Keratinocyte (primary cell): ENCODE data around the gene CTH. TPM values are rescaled to one million over a fixed set of nuclear protein-coding genes. Genes with fewer than 3 reads are reported as not detected.

ENCODE experiments used
- DNase-seq: peaks from one replicate; pipeline ENCODE4 v3.0.0-alpha.2; 2011; ENCODE audit warnings: low read depth, missing footprints, low spot score
- FAIRE-seq: peaks from 2 replicates; lab custom pipeline; 2011; peaks lifted over from hg19 to GRCh38; lab: Jason Lieb, UNC
- H2AFZ ChIP-seq: 2 replicates; pipeline ENCODE4 v1.6.0; 2012; ENCODE audit warnings: low read length, control low read depth, inconsistent platforms; ENCODE audit not compliant: control insufficient read depth
- H3K27ac ChIP-seq: 2 replicates; pipeline ENCODE4 v1.5.1; 2011; ENCODE audit warnings: low read length; ENCODE audit not compliant: control insufficient read depth, insufficient read depth
- H3K27me3 ChIP-seq: 3 replicates; pipeline ENCODE4 v1.6.0; 2011; ENCODE audit warnings: low read length; ENCODE audit not compliant: control insufficient read depth, insufficient read depth; ENCODE audit errors: extremely low read depth
- H3K36me3 ChIP-seq, 2 experiments: 2 replicates in 1 of 2; 3 replicates in 1 of 2; pipeline ENCODE4 v1.5.1; 2011; ENCODE audit warnings: low read length in 2 of 2, mild to moderate bottlenecking in 1 of 2; ENCODE audit not compliant: control insufficient read depth in 2 of 2, insufficient read depth in 2 of 2; ENCODE audit errors: extremely low read depth in 1 of 2
- H3K4me1 ChIP-seq: 3 replicates; pipeline ENCODE4 v1.5.1; 2011; ENCODE audit warnings: low read length; ENCODE audit not compliant: control insufficient read depth, insufficient read depth; ENCODE audit errors: extremely low read depth
- H3K4me2 ChIP-seq: 3 replicates; pipeline ENCODE4 v1.6.0; 2011; ENCODE audit warnings: low read depth, low read length; ENCODE audit not compliant: control insufficient read depth, insufficient read depth; ENCODE audit errors: extremely low read depth
- H3K4me3 ChIP-seq, 3 experiments: fragments of 200-600 bp in 1 of 3; sonication (generic) in 1 of 3; 2 replicates in 2 of 3; 3 replicates in 1 of 3; pipeline ENCODE4 v1.5.1; 2011 to 2016; ENCODE audit warnings: low read length in 3 of 3, mild to moderate bottlenecking in 3 of 3, control low read depth in 2 of 3, inconsistent platforms in 1 of 3, low read depth in 1 of 3, mixed read lengths in 1 of 3, mixed run types in 1 of 3, moderate library complexity in 1 of 3; ENCODE audit not compliant: control insufficient read depth in 2 of 3, insufficient read depth in 2 of 3; ENCODE audit errors: extremely low read depth in 1 of 3
- H3K79me2 ChIP-seq: 2 replicates; pipeline ENCODE4 v1.6.0; 2012; ENCODE audit warnings: low read length; ENCODE audit not compliant: control insufficient read depth, insufficient read depth
- H3K9ac ChIP-seq: 3 replicates; pipeline ENCODE4 v1.6.0; 2011; ENCODE audit warnings: low read length; ENCODE audit not compliant: control insufficient read depth, insufficient read depth; ENCODE audit errors: extremely low read depth
- H3K9me1 ChIP-seq: 3 replicates; pipeline ENCODE4 v1.6.0; 2011; ENCODE audit warnings: low read length; ENCODE audit not compliant: control insufficient read depth, insufficient read depth; ENCODE audit errors: extremely low read depth
- H3K9me3 ChIP-seq: 2 replicates; pipeline ENCODE4 v1.5.1; 2012; ENCODE audit warnings: low read depth, low read length; ENCODE audit not compliant: control insufficient read depth
- H4K20me1 ChIP-seq: 3 replicates; pipeline ENCODE4 v1.6.0; 2011; ENCODE audit warnings: low read length; ENCODE audit not compliant: control insufficient read depth, insufficient read depth; ENCODE audit errors: extremely low read depth
- CTCF ChIP-seq, 3 experiments: IDR thresholded peaks in 1 of 3; conservative IDR thresholded peaks in 1 of 3; optimal IDR thresholded peaks in 1 of 3; 2 replicates in 2 of 3; 3 replicates in 1 of 3; pipeline versions ENCODE3 to v1.5.1; 2011; ENCODE audit warnings: low read length in 3 of 3, mild to moderate bottlenecking in 3 of 3, moderate library complexity in 2 of 3, control low read depth in 1 of 3, inconsistent platforms in 1 of 3; ENCODE audit not compliant: insufficient read depth in 2 of 3; ENCODE audit errors: extremely low read depth in 1 of 3
- EZH2 ChIP-seq: IDR thresholded peaks from one replicate; pipeline ENCODE4 v1.6.1; 2012; ENCODE audit warnings: inconsistent platforms, mild to moderate bottlenecking, low read length, moderate library complexity
- dilution Hi-C: fragments of 300-500 bp; cut with MboI; formaldehyde crosslinking; loops from one replicate; pipeline ENCODE4 v1.7.0; 2020; ENCODE audit warnings: low sequenced_read_pairs; ENCODE audit not compliant: extremely low pct_ligation_motif_present
- polyA plus RNA-seq, 5 experiments: library from polyadenylated mRNA; depleted of rRNA in 3 of 5; stranded (reverse) in 3 of 5; stranded (forward) in 1 of 5; unstranded in 1 of 5; fragments of >200 nt; gene quantifications; 1 replicate in 1 of 5; 2 replicates in 3 of 5; 3 replicates in 1 of 5; pipeline versions ENCODE4 v1.2.1 to v1.2.3, GENCODE V29; 2011 to 2012; ENCODE audit warnings: missing spikeins in 2 of 5, low read depth in 1 of 5, low replicate concordance in 1 of 5

Gene CTH
- polyA plus RNA-seq, 1 donor (not counting 4 experiments of a cell fraction or from before 2014, with no cell fraction given) = 5.0 TPM

- Histone ChIP-seq H4K20me1 (no peaks in the 10 kb centered on the region), H3K79me2 (no peaks in the 10 kb centered on the region), H3K9me3 (no peaks in the 10 kb centered on the region), H2AFZ (peak overlapping the region; percentile 60), H3K36me3 (no peaks in the 10 kb centered on the region), H3K9me1 (no peaks in the 10 kb centered on the region), H3K4me1 (peaks cover 17% of the 10 kb centered on the region), H3K27me3 (no peaks in the 10 kb centered on the region), H3K9ac (no peak overlapping the region), H3K27ac (no peak overlapping the region), H3K4me3 (no peak overlapping the region), H3K4me2 (peak overlapping the region; percentile 9)
- dilution Hi-C loops = no loop called here
- no peak for TF ChIP-seq EZH2
- TF ChIP-seq CTCF (optimal IDR thresholded peaks at IDR 0.05 in 1 of 3, IDR thresholded peaks at IDR 0.05 in 1 of 3, conservative IDR thresholded peaks at IDR 0.05 in 1 of 3; ENCODE audit: extremely low read depth in 1 of 3, insufficient read depth in 2 of 3, low read length in 3 of 3) = peak in 1 of 3 experiments; percentile 23
- FAIRE-seq (peak; percentile 84), DNase-seq (peak; percentile 40)
Measured at GRCh38 chr1:70486676-70487458, 75.8 kb downstream of the CTH start.

GRCh38 chr1:70487459-70487815 lies 76.4 kb downstream of the CTH start:
- Histone ChIP-seq H3K4me1 (peaks cover 17% of the 10 kb centered on the region), H3K79me2 (no peaks in the 10 kb centered on the region), H3K4me2 (peak overlapping the region; percentile 9), H3K9me1 (no peaks in the 10 kb centered on the region), H3K27ac (no peak overlapping the region), H3K36me3 (no peaks in the 10 kb centered on the region), H3K9ac (no peak overlapping the region), H3K27me3 (no peaks in the 10 kb centered on the region), H4K20me1 (no peaks in the 10 kb centered on the region), H3K4me3 (no peak overlapping the region), H3K9me3 (no peaks in the 10 kb centered on the region), H2AFZ (no peak overlapping the region)
- dilution Hi-C loops = no loop called here
- FAIRE-seq = peak; percentile 13
- TF ChIP-seq CTCF (optimal IDR thresholded peaks at IDR 0.05 in 1 of 3, IDR thresholded peaks at IDR 0.05 in 1 of 3, conservative IDR thresholded peaks at IDR 0.05 in 1 of 3; ENCODE audit: extremely low read depth in 1 of 3, insufficient read depth in 2 of 3, low read length in 3 of 3) (no peak), EZH2 (no peak)
- no peak for DNase-seq
